Activated effector memory CD4-positive, alpha-beta T cell treated with anti-CD3 and anti-CD28 coated beads, Interleukin-2, amount 50 U/mL, for 16 hours (primary cell): ENCODE measurements around the gene OR9I1.

Experiments
- DNase-seq: peaks from one replicate; pipeline ENCODE4 v3.0.0-alpha.2; 2020

The OR9I1 gene, protein sequence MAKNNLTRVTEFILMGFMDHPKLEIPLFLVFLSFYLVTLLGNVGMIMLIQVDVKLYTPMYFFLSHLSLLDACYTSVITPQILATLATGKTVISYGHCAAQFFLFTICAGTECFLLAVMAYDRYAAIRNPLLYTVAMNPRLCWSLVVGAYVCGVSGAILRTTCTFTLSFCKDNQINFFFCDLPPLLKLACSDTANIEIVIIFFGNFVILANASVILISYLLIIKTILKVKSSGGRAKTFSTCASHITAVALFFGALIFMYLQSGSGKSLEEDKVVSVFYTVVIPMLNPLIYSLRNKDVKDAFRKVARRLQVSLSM

DNA sequence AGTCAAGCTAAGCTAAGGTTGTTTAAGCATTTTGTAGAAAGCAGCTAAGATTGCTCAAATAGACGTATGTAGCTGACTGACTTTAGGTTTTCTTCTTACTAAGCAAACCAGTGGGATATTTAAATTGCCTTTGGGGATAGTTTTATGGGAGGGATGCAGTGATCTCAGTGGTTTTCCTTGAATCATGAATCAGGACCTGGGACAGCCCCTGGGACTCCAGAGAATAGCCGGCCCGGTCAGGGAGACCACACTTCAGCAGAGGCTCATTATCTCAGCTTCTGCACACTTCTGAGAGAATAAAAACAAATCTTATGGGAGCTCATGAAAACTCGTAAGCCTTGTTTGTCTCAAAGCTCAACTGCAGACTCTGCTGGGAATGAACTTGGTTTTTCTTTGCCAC is at the start of gene OR9I1:
Gene OR9I1 (minus strand): TSS at position 62 of the 400 bp plus-strand sequence. CDS start 6,086 bp downstream, outside the sequence.
- DNase-seq: no peak

DNA sequence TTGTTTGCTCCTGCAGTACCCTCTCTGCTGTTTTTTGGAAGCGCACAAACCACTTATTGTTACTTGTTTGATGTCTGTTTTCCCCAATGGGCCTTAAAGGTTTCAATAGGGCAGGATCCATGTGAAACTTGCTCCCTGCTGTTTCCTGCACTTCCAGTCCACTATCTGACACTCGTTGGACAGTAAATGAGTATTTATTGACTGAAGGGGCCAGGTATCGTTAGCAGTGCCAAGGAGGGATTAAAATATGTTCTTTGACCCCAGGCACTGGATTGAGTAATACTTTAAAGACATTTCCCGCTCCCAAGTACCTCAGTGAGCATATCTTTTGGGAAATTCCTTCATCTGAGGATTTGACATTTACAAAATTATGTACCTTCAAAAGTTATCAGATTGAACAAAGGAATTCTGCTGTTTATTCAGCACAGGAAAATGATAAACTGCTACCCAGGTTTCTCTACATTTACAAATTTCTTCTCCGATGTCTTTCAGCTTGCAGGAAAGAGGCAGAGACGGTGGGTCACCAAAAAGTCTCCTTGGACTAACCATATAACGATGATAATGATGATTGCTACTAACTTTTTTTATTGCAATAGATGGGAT is 40.3 kb upstream of the OR9I1 start:
- no peak for DNase-seq

DNA sequence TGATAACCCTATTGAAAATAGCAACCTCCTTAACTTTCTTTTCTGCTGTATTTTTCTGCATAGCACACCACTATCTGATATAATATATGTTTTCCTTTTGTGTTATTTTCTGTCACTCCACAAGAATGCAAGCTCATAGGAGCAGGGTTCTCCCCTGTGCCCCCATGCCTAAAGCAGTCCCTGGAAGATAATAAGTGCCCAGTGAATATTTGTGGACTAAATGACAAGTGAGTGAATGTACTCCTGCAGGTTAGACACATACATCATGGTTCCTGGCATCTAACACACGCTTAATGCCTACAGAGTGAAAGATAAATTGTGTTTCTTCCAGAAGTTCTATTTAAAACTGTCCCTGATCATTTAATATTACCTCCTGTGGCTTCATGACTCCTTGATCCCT is 39.7 kb upstream of the OR9I1 start:
- no peak for DNase-seq

DNA sequence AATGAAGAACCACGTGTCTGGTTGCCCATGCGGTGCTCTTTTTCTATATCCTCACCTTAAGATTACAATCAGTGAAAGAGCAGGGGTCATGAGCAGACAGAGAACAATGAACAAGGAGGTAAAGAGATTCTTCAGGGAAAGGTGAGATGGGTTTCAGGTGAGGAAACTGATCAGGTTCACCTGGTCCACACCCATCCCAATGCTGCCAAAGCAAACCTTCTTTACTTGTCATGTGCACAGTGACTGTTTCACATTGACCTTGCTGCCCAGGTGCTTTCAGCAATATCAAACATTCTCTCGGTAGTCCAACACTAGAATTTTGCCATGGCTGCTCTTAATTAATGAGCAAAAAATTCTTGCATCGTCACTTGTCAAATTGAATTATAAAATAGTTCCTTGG is 39.1 kb upstream of the OR9I1 start:
- no peak for DNase-seq

DNA sequence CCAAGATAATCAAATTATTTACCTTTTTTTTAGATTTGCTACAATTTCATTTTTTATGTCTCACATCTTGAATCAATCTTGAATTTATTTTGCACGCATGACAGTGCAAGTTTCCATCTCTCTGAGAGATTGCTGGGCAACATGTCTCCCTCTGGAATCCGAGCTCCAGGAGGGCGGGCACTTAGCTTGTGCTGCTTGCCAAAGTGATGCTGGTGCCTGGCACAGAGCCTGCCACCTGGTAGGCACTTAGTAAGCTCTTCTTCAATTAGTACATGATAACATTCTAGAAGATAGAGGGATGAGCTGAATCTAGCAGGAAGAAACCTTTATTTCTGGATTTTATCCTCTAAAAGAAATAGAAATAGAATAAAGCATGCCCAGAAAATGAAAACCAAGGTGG is 27.5 kb upstream of the OR9I1 start:
- DNase-seq: no peak

DNA sequence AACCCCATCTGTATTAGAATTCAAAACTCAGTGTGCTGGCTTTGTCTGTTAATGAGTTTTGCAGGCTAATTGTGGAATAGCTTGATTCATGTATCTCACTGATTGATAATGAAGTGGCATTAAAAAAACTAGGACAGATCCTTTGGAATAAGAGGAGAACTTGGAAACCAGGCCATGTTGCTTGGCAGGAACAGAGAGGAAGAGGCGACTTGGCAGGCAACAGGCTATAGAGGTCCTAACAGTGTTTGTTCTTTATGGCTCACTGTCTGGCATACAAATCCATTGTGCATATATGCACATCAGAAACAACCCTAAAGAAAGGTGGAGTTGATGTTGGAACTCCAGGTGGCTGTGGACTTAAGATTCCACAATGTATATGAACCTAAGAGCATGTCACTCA is 17.4 kb upstream of the OR9I1 start:
- DNase-seq: no peak

DNA sequence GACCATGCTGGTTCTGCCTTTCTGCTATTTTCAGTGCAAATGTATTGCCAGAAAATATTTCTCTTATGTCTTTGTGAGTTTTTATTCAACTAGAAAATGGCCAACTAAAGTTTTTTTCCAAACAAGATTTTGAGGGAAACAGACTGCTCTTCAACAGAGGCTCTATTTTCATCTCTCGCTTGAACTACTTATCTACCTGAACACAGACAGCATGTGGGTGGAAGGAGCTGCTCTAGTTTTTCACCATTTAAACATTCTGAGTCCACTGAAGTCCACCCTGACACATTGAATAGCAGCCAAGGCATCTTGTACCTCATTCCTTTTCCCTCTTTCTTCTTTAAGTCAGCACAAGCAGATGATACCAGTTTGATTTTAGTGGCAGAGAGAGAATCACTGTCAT is 9.8 kb upstream of the OR9I1 start:
- no peak for DNase-seq

DNA sequence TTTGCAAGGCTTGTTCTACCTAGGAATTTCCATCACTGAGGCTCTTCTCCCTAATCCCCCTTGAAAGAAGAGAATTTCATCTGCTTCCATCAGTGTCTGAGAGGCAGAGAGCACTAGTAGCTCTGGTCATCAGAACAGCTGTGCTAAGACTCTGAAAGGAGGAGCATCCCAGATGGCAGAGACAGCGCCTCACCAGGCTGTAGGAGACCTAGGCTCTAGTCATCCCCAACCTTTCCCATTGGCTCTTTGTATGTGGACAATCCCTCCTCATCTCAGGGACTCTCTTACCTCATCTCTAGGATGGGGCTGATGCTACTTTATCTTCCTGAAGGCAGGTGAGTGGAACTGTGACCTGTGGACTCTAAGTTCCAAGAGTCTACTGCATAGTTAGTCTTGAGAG is 8.8 kb upstream of the OR9I1 start:
- no peak for DNase-seq

DNA sequence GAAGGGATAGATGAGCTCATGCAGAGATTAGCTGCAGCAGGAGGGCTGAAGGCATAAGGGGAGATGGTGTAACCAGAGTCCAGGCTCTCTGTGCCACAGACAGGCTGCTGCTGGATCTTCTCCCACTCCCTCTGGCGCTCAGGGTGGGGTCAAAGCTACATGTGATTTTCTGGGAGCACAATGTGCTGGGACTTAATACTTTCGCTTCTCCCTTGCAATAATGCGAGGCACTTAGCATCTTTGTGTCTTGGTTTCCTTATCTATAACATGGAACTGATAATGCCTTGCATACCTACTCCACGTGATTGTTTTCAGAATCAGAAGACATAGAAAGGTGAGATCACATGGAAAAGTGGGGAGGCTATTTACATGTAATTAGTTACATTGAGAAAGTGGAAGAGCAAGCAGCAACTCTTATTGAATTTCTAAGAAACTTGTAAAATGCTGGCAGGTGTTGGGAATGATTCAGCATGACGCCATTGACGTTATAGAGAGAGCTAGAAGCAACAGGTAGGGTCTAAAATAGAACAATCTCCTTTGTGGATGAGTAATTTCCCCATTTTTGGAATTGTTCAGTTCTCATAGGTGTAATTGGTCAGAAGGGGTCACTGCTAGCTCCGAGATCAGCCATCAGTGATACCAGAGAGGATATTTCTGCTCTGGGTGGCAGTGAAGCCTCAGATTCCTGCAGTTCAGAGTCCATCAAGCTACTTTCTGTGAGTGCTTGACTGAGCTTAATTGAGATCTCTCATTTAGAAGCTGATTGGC is 8.2 kb upstream of the OR9I1 start:
- no peak for DNase-seq

DNA sequence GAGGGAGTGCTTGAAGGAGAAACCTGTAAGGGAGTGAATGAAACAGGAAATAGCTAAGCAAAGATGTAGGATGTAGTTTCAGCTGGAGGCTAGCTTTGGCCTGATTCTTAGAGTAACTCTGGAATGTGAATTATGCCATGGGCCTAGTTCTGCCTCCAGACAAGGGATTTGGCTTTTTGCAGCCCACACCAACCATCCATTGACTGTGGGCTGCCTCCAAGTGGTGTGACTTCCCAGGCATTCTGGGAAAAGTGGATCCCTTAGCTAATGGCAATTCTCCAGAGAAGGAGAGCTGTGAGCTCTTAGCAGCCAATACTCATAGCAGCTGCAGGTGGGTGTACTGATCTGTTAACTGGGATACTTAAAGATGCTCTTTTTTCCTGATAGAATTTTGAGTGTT is 2.0 kb upstream of the OR9I1 start:
- no peak for DNase-seq

DNA sequence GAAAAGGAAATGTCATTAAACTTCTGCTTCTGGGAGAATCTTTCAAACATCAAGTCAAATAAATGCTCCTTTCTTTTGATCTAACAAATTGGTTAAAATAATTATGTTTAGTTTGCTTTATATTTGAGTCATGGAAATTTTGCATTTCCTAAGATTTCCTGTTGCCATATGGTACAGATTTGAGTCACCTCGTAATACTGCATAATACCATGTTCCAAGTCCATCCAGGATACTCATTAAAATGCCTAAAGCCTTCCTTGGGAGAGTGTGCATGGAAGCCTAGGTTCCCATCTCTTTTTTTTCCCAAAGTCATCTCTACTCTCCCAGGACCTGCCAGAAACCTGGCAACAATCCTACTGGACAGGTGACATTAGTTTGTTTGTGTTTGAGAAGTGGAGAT is 4.2 kb downstream of the OR9I1 start:
- DNase-seq: no peak

DNA sequence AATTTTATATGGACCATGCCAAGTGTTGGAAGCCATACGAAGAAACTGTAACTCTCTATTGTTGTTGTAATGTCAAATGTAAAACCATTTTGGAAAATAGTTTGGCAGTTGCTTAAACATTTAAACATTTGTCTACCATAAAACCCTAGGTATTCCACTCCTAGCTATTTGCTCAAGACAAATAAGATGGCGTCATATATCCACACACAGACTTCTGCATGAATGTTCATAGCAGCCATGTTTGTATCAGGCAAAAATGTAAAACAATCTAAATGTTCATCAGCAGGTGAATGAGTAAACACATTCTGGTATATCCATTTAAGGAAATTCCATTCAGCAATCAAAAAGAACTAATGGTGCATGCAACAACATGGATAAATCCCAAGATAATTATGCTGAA is 27.9 kb downstream of the OR9I1 start:
- no peak for DNase-seq

DNA sequence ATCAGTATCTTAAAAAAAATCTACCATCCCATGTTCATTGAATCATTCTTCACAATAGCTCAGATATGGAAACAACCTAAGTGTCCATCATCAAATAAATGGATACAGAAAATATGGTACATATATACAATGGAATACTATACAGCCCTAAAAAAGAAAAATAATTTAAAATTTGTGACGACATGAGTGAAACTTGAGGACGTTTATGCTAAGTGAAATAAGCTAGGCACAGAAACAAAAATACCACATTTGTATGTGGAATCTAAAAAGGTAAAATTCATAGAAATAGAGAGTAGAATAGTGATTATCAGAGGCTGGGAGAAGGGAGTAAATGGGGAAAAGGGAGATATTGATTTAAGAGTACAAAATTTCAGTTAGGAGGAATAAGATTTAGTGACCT is 38.8 kb downstream of the OR9I1 start:
- no peak for DNase-seq

DNA sequence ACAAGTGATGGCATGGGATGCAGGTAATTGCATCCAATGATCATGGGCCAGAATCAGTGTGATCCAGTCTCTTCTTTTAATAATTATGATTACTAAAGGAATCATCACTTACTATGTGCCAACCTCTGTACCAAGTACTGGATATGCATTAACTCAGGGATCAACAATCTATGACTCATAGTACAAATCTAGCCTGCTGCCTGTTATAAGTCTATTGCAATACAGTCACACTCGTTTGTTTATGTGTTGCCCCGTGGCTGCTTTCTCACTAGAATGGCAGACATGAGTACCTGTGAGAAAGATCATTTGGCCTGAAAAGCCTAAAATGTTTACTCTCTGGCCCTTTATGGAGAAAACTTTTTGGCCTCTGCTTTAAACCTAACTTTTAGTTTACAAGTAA is 49.5 kb downstream of the OR9I1 start:
- no peak for DNase-seq

DNA sequence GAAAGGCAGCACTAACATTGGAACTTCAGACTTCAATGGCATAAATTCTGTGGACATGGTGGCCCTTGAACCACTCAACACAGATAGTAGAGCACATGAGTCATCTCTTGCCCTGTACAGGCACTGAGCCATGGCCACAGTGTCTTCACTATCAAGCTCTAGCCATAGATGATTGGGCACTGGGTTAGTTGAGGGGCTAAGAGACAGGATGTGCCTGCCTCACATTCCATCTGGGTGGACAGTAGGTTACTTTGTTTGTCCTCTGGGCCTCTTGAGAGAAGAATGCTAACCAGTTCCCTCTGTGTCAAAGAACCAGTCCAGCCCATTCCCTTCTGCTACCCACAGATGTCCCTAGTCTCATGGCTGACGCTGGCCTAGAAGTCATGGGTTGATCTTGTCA is 54.7 kb downstream of the OR9I1 start:
- DNase-seq: no peak

DNA sequence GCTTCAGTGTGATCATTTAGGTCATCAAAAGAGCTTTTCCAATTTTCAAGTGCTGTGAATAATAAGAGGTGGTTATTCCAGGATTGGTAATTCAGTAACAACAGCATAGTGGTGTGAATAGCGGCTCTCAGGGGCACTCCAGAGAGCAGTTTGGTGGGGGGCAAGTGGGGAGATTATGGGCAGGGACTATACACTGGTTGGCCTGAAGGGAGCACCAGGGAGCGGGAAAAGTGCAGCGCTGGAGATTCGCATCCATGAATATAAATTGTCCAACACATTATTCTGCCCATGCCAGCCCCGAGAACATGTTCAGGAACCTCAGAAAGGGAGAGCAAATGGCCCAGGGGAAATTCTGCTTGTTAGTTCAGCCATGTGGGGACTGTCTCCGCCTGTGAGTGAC is 56.7 kb downstream of the OR9I1 start:
- DNase-seq: no peak

DNA sequence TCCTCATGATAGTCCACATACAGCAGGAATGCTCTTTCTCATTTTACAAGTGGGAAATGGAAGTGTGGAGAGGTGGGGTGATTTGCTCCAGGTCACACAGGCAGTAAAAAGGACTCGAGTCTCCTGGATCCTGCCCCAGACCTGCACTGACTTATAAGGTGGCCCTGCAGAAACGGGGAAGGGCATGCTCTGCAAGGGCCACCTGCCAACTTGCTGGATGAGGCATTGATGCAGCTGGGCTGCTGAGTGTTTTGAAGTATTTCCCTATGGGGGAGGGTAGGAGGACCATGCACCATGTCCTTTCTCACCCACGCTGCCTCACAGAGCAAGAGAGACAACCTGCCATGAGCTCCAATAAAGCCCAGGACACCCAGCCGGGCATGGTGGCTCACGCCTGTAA is 57.6 kb downstream of the OR9I1 start:
- no peak for DNase-seq
